Vagina (tissue), 2 donors: ENCODE measurements around the gene IYD. TPM values are rescaled to one million over a fixed set of nuclear protein-coding genes. Genes with fewer than 3 reads are reported as not detected.

Experiments
- DNase-seq, 2 donors: peaks; one replicate each; pipeline ENCODE4 v3.0.0-alpha.2; 2017; ENCODE audit errors: extremely low spot score in 2 of 2
- H3K27ac ChIP-seq: fragments of 200-600 bp; sonication (generic); one replicate; pipeline ENCODE4 v1.5.1; 2019
- H3K27me3 ChIP-seq: fragments of 200-600 bp; sonication (generic); one replicate; pipeline ENCODE4 v1.5.1; 2019
- H3K36me3 ChIP-seq, 2 donors: fragments of 200-600 bp; sonication (generic); one replicate each; pipeline ENCODE4 v1.5.1; 2017 to 2019
- H3K4me1 ChIP-seq: fragments of 200-600 bp; sonication (generic); one replicate; pipeline ENCODE4 v1.5.1; 2019
- H3K4me3 ChIP-seq, 2 donors: fragments of 200-600 bp; sonication (generic); 1 replicate in 1 of 2; 2 replicates in 1 of 2; pipeline ENCODE4 v1.5.1; 2016 to 2019
- H3K9me3 ChIP-seq: fragments of 200-600 bp; sonication (generic); one replicate; pipeline ENCODE4 v1.5.1; 2019
- CTCF ChIP-seq, 3 experiments: fragments of 450-650 bp in 2 of 3; fragments of 200-600 bp in 1 of 3; sonication (generic) in 1 of 3; IDR thresholded peaks; one replicate each; pipeline ENCODE4 v1.5.1; 2017 to 2019; ENCODE audit warnings: antibody characterized with exemption in 3 of 3, mild to moderate bottlenecking in 2 of 3, moderate library complexity in 2 of 3
- POLR2A ChIP-seq, 2 donors: fragments of 450-650 bp; IDR thresholded peaks; one replicate each; pipeline ENCODE4 v1.6.1; 2017; ENCODE audit warnings: antibody characterized with exemption in 2 of 2, mild to moderate bottlenecking in 2 of 2, moderate library complexity in 2 of 2
- POLR2AphosphoS5 ChIP-seq, 2 donors: sonication (generic); formaldehyde crosslinking; IDR thresholded peaks; one replicate each; pipeline ENCODE4 v1.9.0; 2017; ENCODE audit warnings: antibody characterized with exemption in 2 of 2, mild to moderate bottlenecking in 2 of 2, low read depth in 1 of 2; ENCODE audit not compliant: insufficient read depth in 1 of 2
- intact Hi-C: fragments of 100-400 bp; cut with DNase I; formaldehyde crosslinking; loops from one replicate; pipeline ENCODE4 v1.15.1; 2023
- total RNA-seq: library from RNA; depleted of rRNA; stranded (reverse); fragments of >200 nt; gene quantifications from one replicate; pipeline ENCODE4 v1.2.3, GENCODE V29; 2016

Gene IYD
- total RNA-seq, result not detected

GRCh38 chr6:150368762-150369161 is at the start of gene IYD:
Gene IYD (plus strand): TSS chr6:150369012. CDS start chr6:150369032, 20 bp downstream.
- intact Hi-C loops, result no loop called here
- no peak for DNase-seq
- H3K4me1 ChIP-seq, result peaks cover 10% of the 10 kb centered on the region
- TF ChIP-seq POLR2A (IDR thresholded peaks at IDR 0.05) (no peak), POLR2AphosphoS5 (IDR thresholded peaks at IDR 0.05; ENCODE audit: insufficient read depth in 1 of 2, low read depth in 1 of 2) (no peak), CTCF (IDR thresholded peaks at IDR 0.05) (no peak)
- H3K27me3 ChIP-seq, result no peaks in the 10 kb centered on the region
- H3K9me3 ChIP-seq, result no peaks in the 10 kb centered on the region
- H3K27ac ChIP-seq, result no peak within 1 kb of the TSS
- H3K36me3 ChIP-seq, result no peaks in the 10 kb centered on the region
- no peak within 1 kb of the TSS for H3K4me3 ChIP-seq

GRCh38 chr6:150319924-150320323 is 48.9 kb upstream of the IYD start:
- Histone ChIP-seq H3K4me1 (no peaks in the 10 kb centered on the region), H3K27me3 (no peaks in the 10 kb centered on the region), H3K4me3 (no peak overlapping the region), H3K36me3 (no peaks in the 10 kb centered on the region), H3K27ac (no peak overlapping the region), H3K9me3 (no peaks in the 10 kb centered on the region)
- intact Hi-C loops, result no loop called here
- DNase-seq, result no peak
- TF ChIP-seq CTCF (IDR thresholded peaks at IDR 0.05), result no peak
- no peak for TF ChIP-seq POLR2A (IDR thresholded peaks at IDR 0.05)
- no peak for TF ChIP-seq POLR2AphosphoS5 (IDR thresholded peaks at IDR 0.05; ENCODE audit: insufficient read depth in 1 of 2, low read depth in 1 of 2)

- Histone ChIP-seq H3K4me1 (no peaks in the 10 kb centered on the region), H3K4me3 (no peak overlapping the region), H3K27me3 (no peaks in the 10 kb centered on the region), H3K36me3 (no peaks in the 10 kb centered on the region), H3K9me3 (no peaks in the 10 kb centered on the region), H3K27ac (no peak overlapping the region)
- no peak for DNase-seq
- intact Hi-C loops, result no loop called here
- TF ChIP-seq CTCF (IDR thresholded peaks at IDR 0.05) (no peak), POLR2A (IDR thresholded peaks at IDR 0.05) (no peak), POLR2AphosphoS5 (IDR thresholded peaks at IDR 0.05; ENCODE audit: insufficient read depth in 1 of 2, low read depth in 1 of 2) (no peak)
Observed at GRCh38 chr6:150320442-150320841, 48.4 kb upstream of the IYD start.

- Histone ChIP-seq H3K36me3 (no peaks in the 10 kb centered on the region), H3K27ac (no peak overlapping the region), H3K4me3 (no peak overlapping the region), H3K4me1 (no peaks in the 10 kb centered on the region), H3K9me3 (no peaks in the 10 kb centered on the region), H3K27me3 (no peaks in the 10 kb centered on the region)
- intact Hi-C loops, result no loop called here
- no peak for DNase-seq
- TF ChIP-seq CTCF (IDR thresholded peaks at IDR 0.05), result no peak
- no peak for TF ChIP-seq POLR2A (IDR thresholded peaks at IDR 0.05)
- TF ChIP-seq POLR2AphosphoS5 (IDR thresholded peaks at IDR 0.05; ENCODE audit: insufficient read depth in 1 of 2, low read depth in 1 of 2), result no peak
Observed at GRCh38 chr6:150322466-150322871, 46.3 kb upstream of the IYD start.

- intact Hi-C loops, result no loop called here
- no peaks in the 10 kb centered on the region for H3K9me3 ChIP-seq
- TF ChIP-seq POLR2AphosphoS5 (IDR thresholded peaks at IDR 0.05; ENCODE audit: insufficient read depth in 1 of 2, low read depth in 1 of 2) (no peak), POLR2A (IDR thresholded peaks at IDR 0.05) (no peak), CTCF (IDR thresholded peaks at IDR 0.05) (no peak)
- H3K27me3 ChIP-seq, result no peaks in the 10 kb centered on the region
- H3K36me3 ChIP-seq, result no peaks in the 10 kb centered on the region
- no peak for DNase-seq
- no peak overlapping the region for H3K27ac ChIP-seq
- no peak overlapping the region for H3K4me3 ChIP-seq
- H3K4me1 ChIP-seq, result no peaks in the 10 kb centered on the region
Observed at GRCh38 chr6:150323205-150323604, 45.6 kb upstream of the IYD start.
